Neural progenitor cell (in vitro differentiated cells): Measurements from ENCODE around the gene MNT.

Experiments used
- CTCF ChIP-seq: fragments of 200-600 bp; sonication (generic); IDR thresholded peaks from 2 replicates; pipeline ENCODE4 v1.5.1; 2017; ENCODE audit warnings: antibody characterized with exemption, mild to moderate bottlenecking
- EZH2 ChIP-seq: fragments of 200-600 bp; sonication (generic); IDR thresholded peaks from 2 replicates; pipeline ENCODE4 v1.6.1; 2017; ENCODE audit warnings: antibody characterized with exemption, mild to moderate bottlenecking, moderate library complexity

- TF ChIP-seq CTCF (no peak), EZH2 (no peak)
Measured at GRCh38 chr17:2380950-2381649, 19.8 kb downstream of the MNT start.
